SK-N-SH treated with all-trans-retinoic acid at 6 μM for 48 hours (cell line): ENCODE measurements around the gene SMPDL3B.

Source experiments
- ATAC-seq: fragments of 200-7000 bp; cut with Tn5 transposase; 3 replicates; pipeline ENCODE4 v1.9.1; 2020; ENCODE audit warnings: mild to moderate bottlenecking, moderate library complexity
- ARNTL ChIP-seq: fragments of 450-650 bp; formaldehyde crosslinking; IDR thresholded peaks from 2 replicates; pipeline ENCODE4 v1.5.0; 2020; ENCODE audit warnings: low read depth, mild to moderate bottlenecking, moderate library complexity, borderline replicate concordance
- CREB5 ChIP-seq: fragments of 250-450 bp; sonication (Bioruptor Pico); IDR thresholded peaks from 2 replicates; pipeline ENCODE4 v1.5.1; 2020; ENCODE audit warnings: low read depth, mild to moderate bottlenecking, moderate library complexity
- CSDC2 ChIP-seq: fragments of 250-450 bp; sonication (Bioruptor Pico); IDR thresholded peaks from 2 replicates; pipeline ENCODE4 v1.5.0; 2020; ENCODE audit warnings: mild to moderate bottlenecking, moderate library complexity
- ESRRG ChIP-seq: fragments of 250-450 bp; sonication (Bioruptor Pico); IDR thresholded peaks from 2 replicates; pipeline ENCODE4 v1.6.1; 2021; ENCODE audit warnings: mild to moderate bottlenecking
- ISL1 ChIP-seq: fragments of 250-450 bp; sonication (Bioruptor Pico); IDR thresholded peaks from 2 replicates; pipeline ENCODE4 v2.1.2; 2022; ENCODE audit warnings: mild to moderate bottlenecking, moderate library complexity
- PATZ1 ChIP-seq: fragments of 250-450 bp; sonication (Bioruptor Pico); IDR thresholded peaks from 2 replicates; pipeline ENCODE4 v1.8.0; 2020; ENCODE audit warnings: mild to moderate bottlenecking, moderate library complexity, borderline replicate concordance
- RARB ChIP-seq: fragments of 250-450 bp; sonication (Bioruptor Pico); IDR thresholded peaks from 2 replicates; pipeline ENCODE4 v1.8.0; 2021; ENCODE audit warnings: mild to moderate bottlenecking, moderate library complexity
- SNAI2 ChIP-seq: fragments of 250-450 bp; sonication (Bioruptor Pico); IDR thresholded peaks from 2 replicates; pipeline ENCODE4 v1.5.0; 2020; ENCODE audit warnings: mild to moderate bottlenecking, moderate library complexity
- TSHZ2 ChIP-seq: fragments of 250-450 bp; sonication (Bioruptor Pico); IDR thresholded peaks from 2 replicates; pipeline ENCODE4 v1.5.0; 2020; ENCODE audit warnings: mild to moderate bottlenecking, moderate library complexity
- ZC3H10 ChIP-seq: fragments of 250-450 bp; sonication (Bioruptor Pico); IDR thresholded peaks from 2 replicates; pipeline ENCODE4 v1.5.1; 2021; ENCODE audit warnings: mild to moderate bottlenecking, moderate library complexity
- ZFP3 ChIP-seq: fragments of 250-450 bp; sonication (Bioruptor Pico); IDR thresholded peaks from 2 replicates; pipeline ENCODE4 v1.5.0; 2020; ENCODE audit warnings: mild to moderate bottlenecking, moderate library complexity
- ZFP30 ChIP-seq: fragments of 450-650 bp; formaldehyde crosslinking; IDR thresholded peaks from 2 replicates; pipeline ENCODE4 v1.5.0; 2022; ENCODE audit warnings: mild to moderate bottlenecking, moderate library complexity
- ZNF8 ChIP-seq: fragments of 450-650 bp; formaldehyde crosslinking; IDR thresholded peaks from 2 replicates; pipeline ENCODE4 v1.5.0; 2020; ENCODE audit warnings: mild to moderate bottlenecking, moderate library complexity

Gene SMPDL3B

GRCh38 chr1:27966402-27967105, 31.8 kb downstream of the SMPDL3B start (continued):
- no peak for TF ChIP-seq CSDC2 (CRISPR knock-in tag)
- TF ChIP-seq ZC3H10 (CRISPR knock-in tag), result no peak
- TF ChIP-seq ZFP3 (CRISPR knock-in tag), result no peak
- TF ChIP-seq PATZ1 (CRISPR knock-in tag), result no peak
- no peak for TF ChIP-seq SNAI2 (CRISPR knock-in tag)

GRCh38 chr1:27967106-27967883, 32.5 kb downstream of the SMPDL3B start:
- no peak for TF ChIP-seq ARNTL (CRISPR knock-in tag)
- no peak for TF ChIP-seq TSHZ2 (CRISPR knock-in tag)
- TF ChIP-seq ISL1 (CRISPR knock-in tag), result no peak
- TF ChIP-seq ZFP30 (CRISPR knock-in tag), result no peak
- TF ChIP-seq CREB5 (CRISPR knock-in tag), result no peak
- TF ChIP-seq RARB (CRISPR knock-in tag), result no peak
- TF ChIP-seq ZC3H10 (CRISPR knock-in tag), result no peak
- TF ChIP-seq ZNF8 (CRISPR knock-in tag), result no peak
- no peak for ATAC-seq

GRCh38 chr1:27967884-27968466, 33.2 kb downstream of the SMPDL3B start:
- TF ChIP-seq CREB5 (CRISPR knock-in tag), result no peak
- no peak for ATAC-seq

- ATAC-seq, result no peak
- TF ChIP-seq TSHZ2 (CRISPR knock-in tag) (no peak), ESRRG (CRISPR knock-in tag) (no peak), CSDC2 (CRISPR knock-in tag) (no peak), ZC3H10 (CRISPR knock-in tag) (no peak)
These were observed 33.9 kb downstream of the SMPDL3B start for GRCh38 chr1:27968692-27969091.
